Vagina (tissue), 2 donors: ENCODE measurements around the gene QRICH1. TPM values are rescaled to one million over a fixed set of nuclear protein-coding genes. Genes with fewer than 3 reads are reported as not detected.

Source experiments
- DNase-seq, 2 donors: peaks; one replicate each; pipeline ENCODE4 v3.0.0-alpha.2; 2017; ENCODE audit errors: extremely low spot score in 2 of 2
- H3K27ac ChIP-seq: fragments of 200-600 bp; sonication (generic); one replicate; pipeline ENCODE4 v1.5.1; 2019
- H3K27me3 ChIP-seq: fragments of 200-600 bp; sonication (generic); one replicate; pipeline ENCODE4 v1.5.1; 2019
- H3K36me3 ChIP-seq, 2 donors: fragments of 200-600 bp; sonication (generic); one replicate each; pipeline ENCODE4 v1.5.1; 2017 to 2019
- H3K4me1 ChIP-seq: fragments of 200-600 bp; sonication (generic); one replicate; pipeline ENCODE4 v1.5.1; 2019
- H3K4me3 ChIP-seq, 2 donors: fragments of 200-600 bp; sonication (generic); 1 replicate in 1 of 2; 2 replicates in 1 of 2; pipeline ENCODE4 v1.5.1; 2016 to 2019
- H3K9me3 ChIP-seq: fragments of 200-600 bp; sonication (generic); one replicate; pipeline ENCODE4 v1.5.1; 2019
- POLR2A ChIP-seq, 2 donors: fragments of 450-650 bp; IDR thresholded peaks; one replicate each; pipeline ENCODE4 v1.6.1; 2017; ENCODE audit warnings: antibody characterized with exemption in 2 of 2, mild to moderate bottlenecking in 2 of 2, moderate library complexity in 2 of 2
- POLR2AphosphoS5 ChIP-seq, 2 donors: sonication (generic); formaldehyde crosslinking; IDR thresholded peaks; one replicate each; pipeline ENCODE4 v1.9.0; 2017; ENCODE audit warnings: antibody characterized with exemption in 2 of 2, mild to moderate bottlenecking in 2 of 2, low read depth in 1 of 2; ENCODE audit not compliant: insufficient read depth in 1 of 2
- intact Hi-C: fragments of 100-400 bp; cut with DNase I; formaldehyde crosslinking; loops from one replicate; pipeline ENCODE4 v1.15.1; 2023
- total RNA-seq: library from RNA; depleted of rRNA; stranded (reverse); fragments of >200 nt; gene quantifications from one replicate; pipeline ENCODE4 v1.2.3, GENCODE V29; 2016
- TF ChIP-seq, protein P1 (sequence below), 3 experiments: fragments of 450-650 bp in 2 of 3; fragments of 200-600 bp in 1 of 3; sonication (generic) in 1 of 3; IDR thresholded peaks; one replicate each; pipeline ENCODE4 v1.5.1; 2017 to 2019; ENCODE audit warnings: antibody characterized with exemption in 3 of 3, mild to moderate bottlenecking in 2 of 3, moderate library complexity in 2 of 3

Gene QRICH1
- total RNA-seq, 1 donor from 2014 or later = 124 TPM

DNA sequence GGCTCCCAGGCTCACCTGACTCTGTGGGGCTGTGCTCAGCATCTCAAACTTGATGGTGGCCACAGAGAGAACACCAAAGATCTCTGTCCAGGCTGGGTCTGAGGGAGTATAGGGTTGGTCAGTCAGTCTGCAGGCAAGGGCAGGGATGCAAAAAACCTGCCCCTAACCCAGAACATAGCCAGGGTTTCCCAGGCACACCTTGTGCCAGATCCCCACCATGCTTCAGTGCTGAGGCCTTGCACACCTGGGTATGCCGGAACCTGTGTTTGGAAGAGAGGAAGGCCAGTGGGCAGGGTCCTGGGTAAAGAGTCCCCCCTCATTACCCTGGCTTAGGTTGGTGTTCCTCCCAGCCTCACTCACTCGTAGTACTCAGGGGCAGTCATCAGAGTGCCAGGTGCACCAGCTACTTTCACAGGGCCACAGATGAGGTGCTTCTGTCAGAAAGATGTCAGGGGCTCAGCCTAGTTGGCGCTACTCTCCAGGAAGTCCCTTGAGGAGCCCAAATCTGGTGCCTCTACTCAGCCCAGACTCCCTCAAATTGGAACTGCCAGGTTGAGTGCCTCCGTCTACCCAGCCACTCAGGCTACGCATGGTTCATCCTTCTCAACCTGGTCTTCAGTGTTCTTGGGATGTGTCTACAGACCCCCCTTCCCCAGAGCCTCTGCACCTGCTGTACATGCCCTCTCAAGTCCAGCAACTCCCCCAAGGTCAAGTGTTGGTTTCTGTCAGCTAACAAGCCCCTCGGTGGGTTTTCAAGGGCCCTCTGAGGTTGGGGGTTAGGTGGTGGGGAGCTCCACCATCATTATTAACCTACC, 77.2 kb downstream of the QRICH1 start:
- Histone ChIP-seq H3K27ac (no peak overlapping the region), H3K4me1 (peaks cover 61% of the 10 kb centered on the region), H3K36me3 (peaks cover 0 to 42% of the 10 kb centered on the region in 2 donors)

DNA sequence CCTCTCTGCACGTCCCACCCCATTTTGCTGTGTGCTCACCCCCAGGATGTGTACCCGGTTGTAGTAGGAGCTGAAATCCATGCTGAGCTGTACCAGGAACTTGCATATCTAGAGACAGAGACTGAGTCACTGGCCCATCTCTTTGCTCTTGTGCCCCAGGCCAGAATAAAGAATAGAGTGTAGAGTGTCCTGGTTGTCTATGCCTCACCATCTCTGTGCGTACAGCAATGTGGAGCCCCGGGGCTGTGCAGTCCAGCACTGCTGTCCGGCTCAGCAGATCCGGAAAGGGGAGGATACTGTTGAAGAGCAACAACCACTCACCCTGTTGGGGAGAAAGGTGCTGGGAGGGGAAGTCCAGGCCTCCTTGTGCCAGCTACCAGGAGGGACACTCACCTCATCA, 78.1 kb downstream of the QRICH1 start:
- Histone ChIP-seq H3K4me1 (peaks cover 57% of the 10 kb centered on the region), H3K36me3 (peaks cover 0 to 42% of the 10 kb centered on the region in 2 donors), H3K27me3 (no peaks in the 10 kb centered on the region), H3K9me3 (no peaks in the 10 kb centered on the region), H3K4me3 (no peak overlapping the region), H3K27ac (no peak overlapping the region)
- DNase-seq = no peak
- no peak for TF ChIP-seq POLR2A (IDR thresholded peaks at IDR 0.05)
- no peak for TF ChIP-seq POLR2AphosphoS5 (IDR thresholded peaks at IDR 0.05; ENCODE audit: insufficient read depth in 1 of 2, low read depth in 1 of 2)
- TF ChIP-seq, protein P1, sequence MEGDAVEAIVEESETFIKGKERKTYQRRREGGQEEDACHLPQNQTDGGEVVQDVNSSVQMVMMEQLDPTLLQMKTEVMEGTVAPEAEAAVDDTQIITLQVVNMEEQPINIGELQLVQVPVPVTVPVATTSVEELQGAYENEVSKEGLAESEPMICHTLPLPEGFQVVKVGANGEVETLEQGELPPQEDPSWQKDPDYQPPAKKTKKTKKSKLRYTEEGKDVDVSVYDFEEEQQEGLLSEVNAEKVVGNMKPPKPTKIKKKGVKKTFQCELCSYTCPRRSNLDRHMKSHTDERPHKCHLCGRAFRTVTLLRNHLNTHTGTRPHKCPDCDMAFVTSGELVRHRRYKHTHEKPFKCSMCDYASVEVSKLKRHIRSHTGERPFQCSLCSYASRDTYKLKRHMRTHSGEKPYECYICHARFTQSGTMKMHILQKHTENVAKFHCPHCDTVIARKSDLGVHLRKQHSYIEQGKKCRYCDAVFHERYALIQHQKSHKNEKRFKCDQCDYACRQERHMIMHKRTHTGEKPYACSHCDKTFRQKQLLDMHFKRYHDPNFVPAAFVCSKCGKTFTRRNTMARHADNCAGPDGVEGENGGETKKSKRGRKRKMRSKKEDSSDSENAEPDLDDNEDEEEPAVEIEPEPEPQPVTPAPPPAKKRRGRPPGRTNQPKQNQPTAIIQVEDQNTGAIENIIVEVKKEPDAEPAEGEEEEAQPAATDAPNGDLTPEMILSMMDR (IDR thresholded peaks at IDR 0.05) = no peak
- intact Hi-C loops = no loop called here

More for the DNA sequence above, 77.2 kb downstream of the QRICH1 start:
- H3K4me3 ChIP-seq = no peak overlapping the region
- intact Hi-C loops = no loop called here
- DNase-seq = no peak
- no peaks in the 10 kb centered on the region for H3K9me3 ChIP-seq
- TF ChIP-seq, protein P1 (IDR thresholded peaks at IDR 0.05) = no peak
- TF ChIP-seq POLR2AphosphoS5 (IDR thresholded peaks at IDR 0.05; ENCODE audit: insufficient read depth in 1 of 2, low read depth in 1 of 2) (no peak), POLR2A (IDR thresholded peaks at IDR 0.05) (no peak)
- no peaks in the 10 kb centered on the region for H3K27me3 ChIP-seq

DNA sequence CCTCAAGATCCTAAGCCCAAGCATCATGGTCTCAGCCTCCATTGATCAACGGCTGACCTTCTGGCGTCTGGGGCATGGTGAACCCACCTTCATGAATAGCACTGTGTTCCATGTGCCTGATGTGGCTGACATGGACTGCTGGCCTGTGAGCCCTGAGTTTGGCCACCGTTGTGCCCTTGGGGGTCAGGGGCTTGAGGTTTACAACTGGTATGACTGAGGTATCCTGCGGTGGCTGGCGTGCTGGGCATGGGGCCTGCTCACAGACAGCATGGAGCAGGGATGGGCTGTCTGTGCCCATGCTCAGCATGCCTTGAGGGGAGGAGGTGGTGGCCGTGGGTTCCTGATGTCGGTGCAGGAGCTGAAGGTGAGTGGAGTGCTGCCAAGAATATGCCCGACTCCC, 78.8 kb downstream of the QRICH1 start:
- Histone ChIP-seq H3K27ac (no peak overlapping the region), H3K9me3 (no peaks in the 10 kb centered on the region), H3K4me3 (no peak overlapping the region), H3K27me3 (no peaks in the 10 kb centered on the region), H3K36me3 (peaks cover 0 to 42% of the 10 kb centered on the region in 2 donors), H3K4me1 (peaks cover 50% of the 10 kb centered on the region)
- TF ChIP-seq POLR2AphosphoS5 (IDR thresholded peaks at IDR 0.05; ENCODE audit: insufficient read depth in 1 of 2, low read depth in 1 of 2) (no peak), POLR2A (IDR thresholded peaks at IDR 0.05) (no peak)
- TF ChIP-seq, protein P1 (IDR thresholded peaks at IDR 0.05) = no peak
- intact Hi-C loops = no loop called here
- DNase-seq = no peak

DNA sequence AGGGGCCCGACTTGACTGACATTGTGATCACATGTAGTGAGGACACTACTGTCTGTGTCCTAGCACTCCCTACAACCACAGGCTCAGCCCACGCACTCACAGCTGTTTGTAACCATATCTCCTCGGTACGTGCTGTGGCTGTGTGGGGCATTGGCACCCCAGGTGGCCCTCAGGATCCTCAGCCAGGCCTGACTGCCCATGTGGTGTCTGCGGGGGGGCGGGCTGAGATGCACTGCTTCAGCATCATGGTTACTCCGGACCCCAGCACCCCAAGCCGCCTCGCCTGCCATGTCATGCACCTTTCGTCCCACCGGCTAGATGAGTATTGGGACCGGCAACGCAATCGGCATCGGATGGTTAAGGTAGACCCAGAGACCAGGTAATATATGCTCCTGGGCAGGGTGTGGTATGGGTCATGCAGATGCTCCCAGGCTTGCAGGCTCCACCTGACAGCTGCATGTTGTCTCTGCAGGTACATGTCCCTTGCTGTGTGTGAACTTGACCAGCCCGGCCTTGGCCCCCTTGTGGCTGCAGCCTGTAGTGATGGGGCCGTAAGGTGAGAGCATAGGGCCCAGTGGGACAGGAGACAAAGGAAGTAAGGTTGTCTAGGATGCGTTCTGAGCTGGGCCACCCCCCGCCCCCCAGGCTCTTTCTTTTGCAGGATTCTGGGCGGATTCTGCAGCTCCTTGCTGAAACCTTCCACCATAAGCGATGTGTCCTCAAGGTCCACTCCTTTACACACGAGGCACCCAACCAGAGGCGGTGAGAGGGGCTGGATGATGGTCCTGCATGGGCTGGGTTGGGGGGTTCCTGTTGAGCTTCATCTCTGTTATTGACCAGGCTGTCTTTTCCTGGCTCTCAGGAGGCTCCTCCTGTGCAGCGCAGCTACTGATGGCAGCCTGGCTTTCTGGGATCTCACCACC, 79.9 kb downstream of the QRICH1 start:
- intact Hi-C loops = no loop called here
- H3K4me3 ChIP-seq = no peak overlapping the region
- H3K9me3 ChIP-seq = no peaks in the 10 kb centered on the region
- H3K27ac ChIP-seq = no peak overlapping the region
- TF ChIP-seq, protein P1 (IDR thresholded peaks at IDR 0.05) = no peak
- no peak for TF ChIP-seq POLR2AphosphoS5 (IDR thresholded peaks at IDR 0.05; ENCODE audit: insufficient read depth in 1 of 2, low read depth in 1 of 2)
- TF ChIP-seq POLR2A (IDR thresholded peaks at IDR 0.05) = no peak
- H3K36me3 ChIP-seq = peaks cover 0 to 42% of the 10 kb centered on the region in 2 donors
- peaks cover 39% of the 10 kb centered on the region for H3K4me1 ChIP-seq
- DNase-seq = no peak
- H3K27me3 ChIP-seq = no peaks in the 10 kb centered on the region
